GM12891 (cell line): ENCODE data around the gene ISOC2.

ENCODE experiments used
- DNase-seq: peaks from one replicate; pipeline ENCODE4 v3.0.0; 2011; ENCODE audit warnings: low spot score; ENCODE audit not compliant: insufficient read length
- FAIRE-seq: peaks from 2 replicates; lab custom pipeline; 2011; peaks lifted over from hg19 to GRCh38; lab: Jason Lieb, UNC
- PAX5 ChIP-seq: IDR thresholded peaks from 2 replicates; pipeline ENCODE4 v1.6.1; 2011; ENCODE audit warnings: low read length, moderate library complexity, mild to moderate bottlenecking; ENCODE audit not compliant: insufficient read depth, severe bottlenecking
- POLR2A ChIP-seq: IDR thresholded peaks from 2 replicates; pipeline ENCODE4 v1.6.1; 2011; ENCODE audit warnings: low read depth, low read length, control low read depth
- POLR2AphosphoS5 ChIP-seq: IDR thresholded peaks from 2 replicates; pipeline ENCODE4 v1.6.1; 2011; ENCODE audit warnings: low read depth, low read length, control low read depth
- POU2F2 ChIP-seq: IDR thresholded peaks from 2 replicates; pipeline ENCODE4 v1.6.1; 2011; ENCODE audit warnings: low read depth, mild to moderate bottlenecking, control low read depth, low read length, moderate library complexity
- SPI1 ChIP-seq: IDR thresholded peaks from 2 replicates; pipeline ENCODE4 v1.6.1; 2011; ENCODE audit warnings: low read depth, low read length, control low read depth
- TAF1 ChIP-seq: IDR thresholded peaks from 2 replicates; pipeline ENCODE4 v1.6.1; 2011; ENCODE audit warnings: low read depth, low read length, control low read depth

ISOC2 gene

GRCh38 chr19:55490478-55491432 is 29.3 kb upstream of the ISOC2 start:
- no peak for DNase-seq
- FAIRE-seq = no peak

GRCh38 chr19:55489711-55490477 is 28.5 kb upstream of the ISOC2 start:
- TF ChIP-seq POLR2A = no peak
- no peak for TF ChIP-seq TAF1
- no peak for DNase-seq
- no peak for FAIRE-seq

More at GRCh38 chr19:55490478-55491432, 29.3 kb upstream of the ISOC2 start:
- TF ChIP-seq SPI1 = no peak
- no peak for TF ChIP-seq TAF1
- no peak for TF ChIP-seq POLR2AphosphoS5
- TF ChIP-seq POLR2A = no peak
- TF ChIP-seq PAX5 = no peak
- no peak for TF ChIP-seq POU2F2

GRCh38 chr19:55488986-55489710 is 27.7 kb upstream of the ISOC2 start:
- no peak for FAIRE-seq
- TF ChIP-seq TAF1 (no peak), PAX5 (no peak), POU2F2 (no peak), POLR2AphosphoS5 (no peak), SPI1 (no peak), POLR2A (no peak)
- DNase-seq = no peak

GRCh38 chr19:55487924-55488687 is 26.7 kb upstream of the ISOC2 start, which contains the start of gene SSC5D:
Gene SSC5D, plus strand, starts transcription at chr19:55488436. Its CDS starts 154 bp downstream, at chr19:55488590.
- no peak for DNase-seq
- TF ChIP-seq POU2F2 (no peak), SPI1 (no peak), PAX5 (no peak), TAF1 (no peak), POLR2A (no peak), POLR2AphosphoS5 (no peak)
- no peak for FAIRE-seq

GRCh38 chr19:55486971-55487923 is 25.8 kb upstream of the ISOC2 start:
- TF ChIP-seq POU2F2 (no peak), SPI1 (no peak), POLR2AphosphoS5 (no peak)
- no peak for FAIRE-seq
- DNase-seq = no peak

- TF ChIP-seq POLR2AphosphoS5 (no peak), TAF1 (no peak), PAX5 (no peak), POLR2A (no peak), POU2F2 (no peak)
- DNase-seq = no peak
- peak; percentile 5 for FAIRE-seq
These were observed 24.9 kb upstream of the ISOC2 start for GRCh38 chr19:55486043-55486970.

- FAIRE-seq (no peak), DNase-seq (no peak)
- TF ChIP-seq TAF1 = no peak
- TF ChIP-seq POLR2A = no peak
- no peak for TF ChIP-seq SPI1
- TF ChIP-seq POU2F2 = no peak
- TF ChIP-seq PAX5 = no peak
- TF ChIP-seq POLR2AphosphoS5 = no peak
These were observed 24.1 kb upstream of the ISOC2 start for GRCh38 chr19:55485439-55486011.
